Ureter (tissue), 1 donor: ENCODE data around the gene UBE2E1. TPM values are rescaled to one million over a fixed set of nuclear protein-coding genes. Genes with fewer than 3 reads are reported as not detected.

Source experiments
- DNase-seq: peaks from one replicate; pipeline ENCODE4 v3.0.0-alpha.2; 2020; ENCODE audit warnings: low spot score
- total RNA-seq: library from RNA; stranded (reverse); gene quantifications from one replicate; pipeline ENCODE4 v1.2.4, GENCODE V29; 2023
- donor health status: DM: yes; HTN: yes; CAD: no.

The UBE2E1 gene
- total RNA-seq, 1 donor from 2014 or later, result 107 TPM

DNA sequence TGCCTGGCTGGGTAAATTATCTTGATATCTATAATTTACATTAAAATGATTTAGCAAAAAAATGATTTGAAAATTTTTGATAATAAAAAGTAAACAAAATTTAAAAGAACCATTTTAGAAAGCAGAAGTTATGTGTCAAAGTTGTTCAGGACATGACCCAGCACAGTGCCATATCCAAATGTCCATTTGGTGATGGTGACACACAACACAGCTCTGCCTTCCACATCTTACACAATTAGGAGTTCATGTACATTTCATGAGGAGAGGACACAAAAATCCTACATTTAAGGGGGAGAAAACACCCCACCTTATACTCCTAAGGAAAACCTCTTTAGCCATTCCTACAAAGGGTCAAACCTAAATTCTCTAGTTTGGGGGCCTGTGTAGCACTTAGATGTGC is 10.7 kb upstream of the UBE2E1 start:
- no peak for DNase-seq

DNA sequence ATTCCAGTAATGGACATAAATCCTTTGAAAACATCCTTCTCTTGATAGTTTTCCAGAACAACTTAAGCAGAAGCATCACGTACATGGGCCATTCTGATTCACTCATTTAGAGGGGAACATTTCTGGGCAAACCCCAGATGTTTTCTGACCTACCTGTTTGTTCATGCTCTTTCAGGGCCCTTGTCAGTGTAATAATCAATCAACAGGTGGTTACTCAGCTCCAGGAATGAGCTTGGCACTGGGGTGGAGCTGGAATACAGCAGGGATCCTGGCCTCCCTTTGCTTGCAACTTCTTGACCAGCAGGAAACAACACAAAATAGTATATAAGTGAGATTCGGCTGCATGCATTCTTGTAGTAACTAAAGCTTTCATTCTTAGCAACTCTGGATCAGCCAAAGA is 9.2 kb upstream of the UBE2E1 start:
- DNase-seq, result no peak

GRCh38 chr3:23797491-23797890 is 8.3 kb upstream of the UBE2E1 start:
- DNase-seq, result no peak

DNA sequence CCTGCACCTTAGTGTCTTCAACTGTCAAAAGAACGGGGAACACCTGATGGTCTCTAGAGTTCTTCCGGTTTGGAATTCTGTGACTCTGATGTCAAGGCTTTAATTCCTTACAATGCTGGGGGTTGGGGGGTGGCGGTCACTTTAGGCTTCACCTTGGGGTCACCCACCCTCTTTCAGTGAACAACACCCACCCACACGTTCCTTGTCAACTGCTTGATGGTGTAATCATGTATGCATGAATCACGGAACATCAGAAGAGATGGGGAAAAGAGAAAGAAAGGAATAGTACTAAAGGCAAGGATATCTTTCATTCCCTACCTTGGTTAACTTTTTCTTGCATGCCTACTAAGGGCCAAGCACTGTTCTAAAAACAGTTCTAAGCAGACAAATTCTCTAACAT is 7.3 kb upstream of the UBE2E1 start:
- DNase-seq, result no peak

GRCh38 chr3:23798876-23799275 is 6.9 kb upstream of the UBE2E1 start:
- DNase-seq, result no peak

- no peak for DNase-seq
Observed at GRCh38 chr3:23800731-23801130, 5.0 kb upstream of the UBE2E1 start.

DNA sequence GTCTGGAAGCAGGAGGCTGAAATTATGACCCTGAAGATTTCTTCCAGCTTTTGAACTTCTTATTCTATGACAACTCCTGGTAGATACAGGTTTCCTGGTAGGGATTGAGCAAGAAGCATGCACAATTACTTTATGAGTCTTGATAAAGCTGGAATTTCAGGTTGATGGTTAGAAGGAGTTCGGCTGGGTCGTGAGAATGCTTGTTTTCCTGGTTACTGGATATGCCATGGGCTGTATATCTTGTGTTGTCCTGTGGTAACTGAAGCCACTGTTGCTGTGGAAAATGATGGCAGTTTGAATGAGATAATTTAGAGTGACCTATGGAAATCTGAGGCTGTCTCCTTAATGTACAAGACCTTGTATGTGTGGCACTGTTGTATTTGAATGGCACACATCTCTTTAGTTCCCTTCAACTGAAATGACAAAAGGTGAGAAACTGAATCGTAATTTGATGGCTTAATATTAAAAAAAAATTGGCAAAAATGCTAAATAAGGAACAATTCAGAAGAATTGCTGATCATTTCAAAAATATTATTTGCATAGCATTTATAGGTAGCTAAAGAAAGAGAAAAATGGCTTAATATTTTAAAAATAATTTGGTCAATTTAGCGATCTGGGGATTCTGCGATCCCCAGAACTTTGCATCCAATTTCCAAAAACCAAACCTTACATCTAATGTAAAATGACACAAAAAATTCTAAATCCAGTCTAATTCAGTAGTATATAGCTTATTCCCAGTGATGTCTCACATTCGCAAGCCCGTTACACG is 1.1 kb upstream of the UBE2E1 start:
- no peak for DNase-seq

- DNase-seq, result no peak
Observed at GRCh38 chr3:23805210-23805632, 534 bp upstream of the UBE2E1 start.

- peak; percentile 50 for DNase-seq
Observed at GRCh38 chr3:23806534-23807423, 1.0 kb downstream of the UBE2E1 start.

DNA sequence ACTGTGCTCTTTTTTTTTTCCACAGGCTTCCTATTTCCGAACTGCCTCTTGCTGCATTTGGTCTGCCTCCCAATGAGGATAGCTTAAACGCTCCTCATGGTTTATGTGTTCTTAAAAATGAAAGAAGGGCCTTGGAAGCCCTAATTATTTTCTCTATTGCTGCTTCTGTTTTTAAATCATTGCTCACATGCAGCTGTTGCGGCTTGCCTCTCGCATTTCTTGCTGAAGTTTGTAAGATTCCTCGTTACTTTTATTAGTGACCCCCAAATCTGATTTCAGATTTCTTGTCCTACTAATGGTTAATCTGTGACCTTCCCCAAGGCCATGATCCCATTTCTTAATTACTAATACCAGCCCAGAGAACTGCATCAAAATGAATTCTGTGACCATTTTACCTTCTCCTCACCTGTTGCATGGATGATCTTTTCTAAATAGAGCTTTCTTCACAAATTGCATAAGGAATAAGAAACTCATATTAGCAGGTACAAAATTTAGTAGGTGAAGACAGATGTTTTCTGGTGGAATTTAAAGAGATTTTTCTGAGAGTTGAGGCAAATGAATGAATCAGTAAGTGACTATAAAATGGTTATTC is 1.8 kb downstream of the UBE2E1 start:
- no peak for DNase-seq

- DNase-seq, result no peak
Observed at GRCh38 chr3:23808525-23808924, 2.8 kb downstream of the UBE2E1 start.

DNA sequence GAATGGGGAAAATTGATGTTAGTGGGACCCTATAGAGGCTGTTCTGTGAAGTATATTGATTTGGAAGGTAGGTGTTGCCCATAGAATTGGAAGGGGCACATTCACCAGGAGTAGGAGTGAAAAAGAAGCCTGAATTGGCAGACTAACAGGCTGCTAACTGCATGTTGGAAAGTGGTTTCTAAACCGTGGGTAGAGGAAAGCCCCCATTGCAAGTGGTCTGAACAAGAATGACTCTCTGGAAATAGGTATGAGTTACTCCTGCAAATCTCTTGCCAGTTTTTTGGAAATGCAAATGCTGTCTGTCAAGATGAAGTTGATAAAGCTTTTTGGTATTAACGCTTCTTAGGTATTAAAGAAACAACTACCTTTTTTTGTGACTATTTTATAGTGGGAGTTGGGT is 3.5 kb downstream of the UBE2E1 start:
- no peak for DNase-seq

- DNase-seq, result no peak
Observed at GRCh38 chr3:23809840-23810342, 4.1 kb downstream of the UBE2E1 start.

- DNase-seq, result peak; percentile 54
Observed at GRCh38 chr3:23810343-23811184, 4.8 kb downstream of the UBE2E1 start.

DNA sequence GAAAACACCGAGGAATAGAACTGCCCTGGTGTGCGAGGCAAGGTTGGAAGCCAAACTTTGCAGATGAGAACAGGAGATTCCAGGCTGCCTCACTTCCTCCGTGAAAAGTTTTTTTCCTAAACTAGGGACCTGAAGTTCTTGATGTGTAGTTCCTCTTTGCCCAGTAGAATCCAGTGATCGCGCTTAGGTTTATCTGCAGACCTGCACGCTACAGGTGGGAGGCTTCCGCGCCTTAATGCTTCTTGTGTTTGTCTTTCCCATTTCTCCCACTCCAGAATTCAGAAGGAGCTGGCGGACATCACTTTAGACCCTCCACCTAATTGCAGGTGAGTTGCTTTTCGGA is 5.4 kb downstream of the UBE2E1 start:
- DNase-seq, result no peak

GRCh38 chr3:23811919-23812318 is 6.2 kb downstream of the UBE2E1 start:
- no peak for DNase-seq

DNA sequence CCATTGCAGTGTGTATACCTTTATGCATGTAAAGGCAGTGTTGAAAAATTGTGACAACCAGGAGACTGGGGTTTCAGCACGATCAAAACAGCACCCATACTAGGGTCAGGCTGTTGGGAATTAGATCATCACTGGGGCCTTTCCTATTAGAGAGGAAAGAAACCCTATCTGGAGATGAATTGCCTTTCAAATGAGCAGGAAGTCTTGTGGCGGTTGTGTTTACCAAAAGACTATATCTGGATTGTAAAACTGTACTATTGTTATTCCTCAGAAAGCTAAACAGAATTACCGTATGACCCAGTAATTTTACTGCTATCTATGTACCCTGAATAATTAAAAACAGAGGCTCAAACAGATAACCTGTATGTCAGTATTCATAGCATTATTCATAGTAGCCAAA is 10.1 kb downstream of the UBE2E1 start:
- DNase-seq, result no peak

GRCh38 chr3:23816721-23817120 is 11.0 kb downstream of the UBE2E1 start:
- DNase-seq, result no peak

- DNase-seq, result no peak
Observed at GRCh38 chr3:23817508-23818223, 11.9 kb downstream of the UBE2E1 start.

GRCh38 chr3:23819599-23820360 is 14.0 kb downstream of the UBE2E1 start:
- DNase-seq, result no peak
